Measurements from ENCODE around the gene PSME1. TPM values are rescaled to one million over a fixed set of nuclear protein-coding genes. Genes with fewer than 3 reads are reported as not detected.

Gene PSME1
- total and polyA plus RNA-seq, 2 of the 13 experiments (the other 11 are each of a cell fraction or from before 2014, with no cell fraction given), result 159 to 608 TPM

GRCh38 chr14:24146978-24147760 lies 11.2 kb downstream of the PSME1 start, which contains the start of gene RNF31 (continued):
- TF ChIP-seq ZNF274 (CRISPR knock-in tag; IDR thresholded peaks at IDR 0.05) (peak; percentile 19), NBN (conservative IDR thresholded peaks at IDR 0.05) (no peak), CENPX (CRISPR knock-in tag; IDR thresholded peaks at IDR 0.05) (no peak), GPBP1L1 (CRISPR knock-in tag; IDR thresholded peaks at IDR 0.05) (no peak), ZNF687 (CRISPR knock-in tag; IDR thresholded peaks at IDR 0.05) (peak; percentile 76), HNF1A (IDR thresholded peaks at IDR 0.05; ENCODE audit: low read depth) (peak; percentile 51), HNF1A (CRISPR knock-in tag; IDR thresholded peaks at IDR 0.05; ENCODE audit: borderline replicate concordance) (peak; percentile 65; the same call in 1 of the 2 replicates), SNAPC5 (CRISPR knock-in tag; IDR thresholded peaks at IDR 0.05; ENCODE audit: borderline replicate concordance) (0 out of 2 replicates have a peak, but pooled peaks have one; percentile 91), ZNF562 (CRISPR knock-in tag; IDR thresholded peaks at IDR 0.05; ENCODE audit: borderline replicate concordance) (no peak), PLRG1 (conservative IDR thresholded peaks at IDR 0.05) (no peak)

Measured in HepG2 (cell line).